Stimulated activated CD4-positive, alpha-beta T cell treated with anti-CD3 and anti-CD28 coated beads, Interleukin-1b, Interleukin-23, amount 100 ng/mL, for 1 hour (primary cell): ENCODE data around the gene ACOT11.
"Not testable (repeated sequence)": the region's sequence is repeated elsewhere in the genome, so short reads cannot be mapped to it uniquely, and the experiment has no call there.

ENCODE experiments used
- DNase-seq, 2 donors: peaks; one replicate each; pipeline ENCODE4 v3.0.0-alpha.2; 2020; ENCODE audit warnings: low read depth in 2 of 2

ACOT11 gene

GRCh38 chr1:54608566-54609230 is 60.7 kb downstream of the ACOT11 start:
- no peak for DNase-seq

- no peak for DNase-seq
These were observed 61.4 kb downstream of the ACOT11 start for GRCh38 chr1:54609301-54609921.

- DNase-seq: no peak
These were observed 62.0 kb downstream of the ACOT11 start for GRCh38 chr1:54610048-54610447.

- DNase-seq: no peak
These were observed 62.9 kb downstream of the ACOT11 start for GRCh38 chr1:54610601-54611580.

- DNase-seq: no peak
These were observed 63.6 kb downstream of the ACOT11 start for GRCh38 chr1:54611621-54612020.

GRCh38 chr1:54614024-54614423 is 66.0 kb downstream of the ACOT11 start:
- DNase-seq: no peak

- no peak for DNase-seq
These were observed 66.5 kb downstream of the ACOT11 start for GRCh38 chr1:54614563-54614962.

- no peak for DNase-seq
These were observed 67.7 kb downstream of the ACOT11 start for GRCh38 chr1:54615531-54616279.

GRCh38 chr1:54619749-54620148 is 71.7 kb downstream of the ACOT11 start:
- no peak for DNase-seq

GRCh38 chr1:54623216-54624007 is 75.4 kb downstream of the ACOT11 start, which contains the start of gene FAM151A:
FAM151A (minus strand) TSS chr1:54623525; CDS start chr1:54623395, 130 bp downstream.
- DNase-seq: no peak

GRCh38 chr1:54624466-54625464 is 76.7 kb downstream of the ACOT11 start:
- DNase-seq: no peak

- DNase-seq: no peak
These were observed 79.2 kb downstream of the ACOT11 start for GRCh38 chr1:54627196-54627595.

- DNase-seq: not testable (repeated sequence)
These were observed 87.8 kb downstream of the ACOT11 start for GRCh38 chr1:54635804-54636203.

GRCh38 chr1:54636461-54637446 is 88.7 kb downstream of the ACOT11 start:
- not testable (repeated sequence) for DNase-seq

GRCh38 chr1:54640361-54640760 is 92.3 kb downstream of the ACOT11 start:
- DNase-seq: no peak

- no peak for DNase-seq
These were observed 93.1 kb downstream of the ACOT11 start, which contains the start of gene MROH7 for GRCh38 chr1:54640863-54641836. MROH7 (plus strand) TSS chr1:54641786; CDS start chr1:54652927, 11,141 bp downstream.

GRCh38 chr1:54643736-54644135 is 95.7 kb downstream of the ACOT11 start:
- no peak for DNase-seq
